Measurements from ENCODE around the gene SIX5.
A peak's percentile ranks its signal among the peaks of the same experiment; 100 is the strongest.

GRCh38 chr19:45782162-45782691 is 13.2 kb upstream of the SIX5 start, which contains the start of gene DMPK:
- no peak for TF ChIP-seq REST (IDR thresholded peaks at IDR 0.05; ENCODE audit: insufficient read depth in 1 of 2, low read depth in 2 of 2, low read length in 2 of 2)
- TF ChIP-seq POLR2AphosphoS5 (IDR thresholded peaks at IDR 0.05; ENCODE audit: low read depth, low read length): peak; percentile 54
- TF ChIP-seq SIN3A (IDR thresholded peaks at IDR 0.05; ENCODE audit: borderline replicate concordance, insufficient read depth, low read length): no peak
- TF ChIP-seq TAF1 (IDR thresholded peaks at IDR 0.05; ENCODE audit: borderline replicate concordance, insufficient read depth, low read length): no peak
- TF ChIP-seq FOXP2 (optimal IDR thresholded peaks at IDR 0.05; ENCODE audit: borderline replicate concordance, extremely low read depth, extremely low read length, insufficient read depth): peak; percentile 13
